CD4-positive, alpha-beta T cell treated with Interleukin-17A for 4 hours (primary cell): ENCODE measurements around the gene DUSP1.
"Not testable (repeated sequence)": the region's sequence is repeated elsewhere in the genome, so short reads cannot be mapped to it uniquely, and the experiment has no call there.

ENCODE experiments used
- DNase-seq: peaks from one replicate; pipeline ENCODE4 v3.0.0-alpha.2; 2020; ENCODE audit warnings: mixed read lengths

The DUSP1 gene

DNA sequence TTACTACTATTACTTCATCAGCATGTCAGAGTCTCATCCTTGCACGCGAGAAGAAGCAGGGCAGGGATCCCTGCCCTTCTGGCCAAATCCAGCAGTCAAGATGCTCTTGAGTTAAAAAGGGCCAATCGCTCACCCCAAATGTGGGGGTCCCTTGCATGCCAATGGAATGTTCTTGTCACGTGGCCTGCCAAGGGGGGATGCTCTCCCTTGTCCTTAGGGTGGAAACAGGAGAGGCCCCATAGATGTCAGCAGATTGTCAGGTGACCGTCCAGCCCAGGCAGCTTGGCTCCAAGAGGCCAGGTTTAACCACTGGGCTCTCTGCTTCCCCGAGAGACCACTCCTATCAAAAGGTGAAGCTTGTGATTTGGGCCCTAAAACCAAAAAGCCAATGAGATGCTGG is 25.3 kb upstream of the DUSP1 start:
- no peak for DNase-seq

DNA sequence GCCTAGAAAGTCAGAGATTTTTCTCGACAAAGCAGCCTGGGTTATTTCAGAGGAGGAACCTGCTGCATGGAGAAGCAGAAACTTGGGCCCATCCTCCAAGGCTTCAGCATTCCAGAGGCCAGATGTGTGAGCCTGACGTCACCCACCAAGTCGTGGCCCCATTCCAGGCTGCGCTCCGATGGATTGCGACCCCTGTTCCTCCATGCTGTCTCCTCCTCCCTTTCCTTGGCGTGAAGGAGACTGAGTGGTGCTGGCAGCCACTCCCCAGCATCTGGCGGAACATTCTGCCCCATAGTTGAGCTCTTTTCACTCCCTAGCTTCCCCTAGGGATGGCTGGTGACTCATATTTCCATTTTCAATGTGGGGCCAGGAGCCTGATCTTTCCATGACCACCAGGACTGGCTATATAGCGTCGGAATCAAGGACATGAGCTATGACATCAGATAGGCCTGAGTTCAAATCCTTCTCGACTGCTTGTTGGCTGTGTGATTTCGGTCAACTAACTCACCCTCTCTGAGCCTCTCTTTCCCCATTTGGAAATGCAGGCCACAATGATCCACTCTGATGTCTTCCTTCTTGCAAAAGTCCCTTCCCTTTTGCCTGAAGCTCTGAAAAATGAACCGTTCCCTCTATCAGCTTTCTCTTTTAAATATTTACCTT is 24.5 kb upstream of the DUSP1 start:
- no peak for DNase-seq

DNA sequence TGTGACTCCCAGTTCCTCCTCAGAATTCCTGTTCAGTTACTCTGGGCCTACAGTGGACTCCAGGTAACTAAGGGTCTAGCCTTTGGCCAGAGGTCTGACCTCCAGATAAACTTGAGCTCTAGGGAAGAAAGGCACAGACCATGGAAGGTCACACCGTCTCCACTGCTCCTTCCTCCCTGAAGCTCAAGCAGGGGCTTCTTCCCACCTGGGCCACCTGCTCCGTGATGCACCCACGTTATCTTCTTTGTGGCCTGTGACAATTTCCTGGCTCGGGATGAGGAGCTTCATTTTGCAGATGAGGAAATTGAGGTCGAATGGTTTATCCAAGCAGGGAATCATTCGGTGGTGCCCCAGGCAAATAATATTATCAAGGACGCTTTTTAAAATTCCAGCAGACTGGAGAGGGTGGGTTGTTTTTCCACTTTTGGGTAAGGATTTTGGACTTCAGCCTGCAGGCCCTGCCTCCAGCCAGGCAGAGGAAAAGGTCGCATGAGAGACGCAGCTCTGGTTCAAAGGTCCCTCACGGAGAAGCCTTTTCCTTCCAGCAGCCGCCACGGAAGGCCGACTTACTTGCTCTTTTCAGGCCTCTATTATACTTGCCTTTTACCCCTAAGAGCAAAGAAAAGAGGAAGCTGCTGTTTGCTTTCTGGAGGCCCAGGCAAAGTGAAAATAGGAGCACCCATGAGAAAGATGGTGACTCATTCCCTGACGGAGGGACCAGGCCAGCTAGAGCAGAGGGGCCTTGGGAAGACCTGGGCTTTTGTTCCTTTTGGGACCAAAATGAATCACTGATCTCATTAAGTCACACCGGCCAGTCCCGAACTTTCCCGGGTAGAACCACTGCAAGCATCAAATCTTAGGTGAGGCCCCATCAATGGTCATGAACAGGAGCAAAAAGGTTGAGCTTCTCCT is 22.8 kb upstream of the DUSP1 start:
- DNase-seq, result no peak

DNA sequence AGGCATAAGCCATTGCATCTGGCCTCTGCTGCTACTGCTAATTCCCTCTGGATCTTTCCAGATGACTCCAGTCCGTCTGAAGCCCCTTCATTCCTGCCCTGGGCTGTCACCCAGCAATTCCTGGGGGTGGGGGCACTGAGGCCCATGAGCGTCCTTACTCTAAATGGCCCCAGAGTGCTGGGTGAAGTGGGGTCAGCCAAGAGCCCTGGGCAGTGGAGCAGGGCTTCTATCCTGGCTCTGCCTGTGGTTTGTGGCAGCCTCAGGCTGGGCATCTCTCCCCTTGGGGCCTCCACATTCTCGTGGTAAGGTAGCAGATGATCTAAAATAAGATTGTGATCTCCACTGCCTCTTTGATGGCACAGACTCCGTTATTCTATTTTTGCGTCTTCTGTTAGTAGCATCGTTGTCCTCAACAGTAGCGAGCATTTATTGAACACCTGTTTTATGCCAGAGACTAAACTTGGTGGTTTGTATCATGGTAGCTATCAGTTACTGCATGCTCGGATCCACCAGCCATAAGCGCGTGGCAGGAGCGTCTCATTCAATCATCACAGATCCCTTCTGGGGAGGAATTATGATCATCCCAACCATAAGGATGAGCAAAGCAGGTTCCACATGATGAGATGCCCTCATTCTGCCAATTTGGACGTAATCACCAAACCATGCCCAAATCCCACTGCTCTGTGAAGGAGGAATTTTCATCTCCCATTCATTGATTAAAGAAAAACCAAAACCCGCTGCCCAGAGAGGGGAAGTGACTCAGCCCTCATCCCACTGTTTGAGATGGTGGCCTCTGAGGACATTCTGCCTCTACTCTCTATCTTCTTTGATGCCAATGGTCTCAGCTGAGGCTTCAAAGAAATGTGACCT is 21.9 kb upstream of the DUSP1 start:
- no peak for DNase-seq

DNA sequence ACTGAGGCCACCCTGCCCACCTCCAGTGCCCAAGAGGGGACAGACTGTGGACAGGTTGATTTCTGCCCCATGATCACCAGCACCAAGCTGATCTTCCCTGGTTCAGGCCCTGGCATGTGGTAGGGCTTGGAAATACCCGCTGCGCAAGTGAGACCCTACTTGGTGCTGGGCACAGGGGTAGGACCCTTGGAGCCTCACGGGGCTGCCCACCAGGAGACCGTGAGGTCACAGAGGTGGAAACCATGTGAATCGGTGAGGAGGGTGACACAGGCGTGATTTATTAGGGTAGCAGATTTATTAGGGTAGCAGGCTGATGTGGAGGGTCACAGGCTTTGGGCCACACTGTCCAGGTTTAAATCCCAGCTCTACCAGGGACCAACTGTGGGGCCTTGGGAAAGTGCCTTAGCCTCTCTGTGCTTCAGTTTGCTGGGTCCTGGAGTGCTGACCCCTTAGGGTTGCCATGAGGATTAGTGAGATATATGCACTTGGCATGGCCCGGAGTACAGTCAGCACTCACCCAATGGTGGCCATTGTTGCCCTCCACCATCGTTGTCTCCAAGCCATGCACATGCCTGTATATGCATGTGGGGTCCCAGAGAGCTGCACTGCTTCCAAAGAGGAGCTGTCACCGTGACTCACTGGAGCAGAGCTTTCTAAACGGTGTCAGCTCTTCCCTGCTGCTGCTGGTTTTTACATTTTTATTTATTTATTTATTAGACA is 20.9 kb upstream of the DUSP1 start:
- no peak for DNase-seq

GRCh38 chr5:172791286-172791685 is 20.3 kb upstream of the DUSP1 start:
- no peak for DNase-seq

GRCh38 chr5:172790496-172790889 is 19.5 kb upstream of the DUSP1 start:
- no peak for DNase-seq

DNA sequence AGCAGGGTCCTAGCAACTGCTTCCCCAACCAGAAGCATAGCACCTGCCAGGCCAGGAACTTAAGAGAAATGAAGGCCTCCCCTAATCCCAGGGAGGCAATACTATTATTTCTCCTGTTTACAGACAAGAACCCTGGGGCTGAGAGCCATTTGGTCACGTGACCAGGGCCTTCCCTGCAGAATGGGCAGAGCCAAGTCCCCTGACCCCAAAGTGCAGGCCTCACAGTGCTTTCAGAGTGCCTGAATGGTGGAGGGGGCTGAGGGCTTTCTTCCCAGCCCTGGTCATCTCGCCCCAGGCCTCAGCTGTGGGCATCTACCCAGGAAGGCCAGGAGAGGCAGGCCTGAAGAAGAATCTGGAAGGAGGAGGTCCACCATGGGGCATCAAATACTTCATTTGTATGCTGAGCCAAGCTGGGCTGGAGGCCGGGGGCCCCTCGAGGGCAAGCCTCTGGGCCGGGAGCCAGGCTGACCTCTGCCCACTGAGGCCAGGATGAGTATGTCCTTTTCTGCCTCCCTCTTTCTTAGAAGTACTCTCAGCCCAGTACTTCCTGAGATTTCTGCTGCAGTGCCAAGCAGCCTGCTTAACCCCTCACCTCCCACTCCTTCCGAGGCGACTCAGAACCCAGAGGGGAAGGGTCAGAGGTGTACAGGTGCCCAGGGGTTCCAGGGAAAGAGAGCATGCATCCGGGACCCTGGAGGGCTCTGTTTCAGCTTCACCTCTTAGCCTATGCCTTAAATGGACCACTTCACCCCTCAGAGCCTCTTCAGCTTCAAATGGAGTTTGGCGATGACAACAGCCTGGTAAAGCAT is 18.9 kb upstream of the DUSP1 start:
- no peak for DNase-seq

GRCh38 chr5:172788771-172789686 is 18.0 kb upstream of the DUSP1 start:
- DNase-seq, result no peak

DNA sequence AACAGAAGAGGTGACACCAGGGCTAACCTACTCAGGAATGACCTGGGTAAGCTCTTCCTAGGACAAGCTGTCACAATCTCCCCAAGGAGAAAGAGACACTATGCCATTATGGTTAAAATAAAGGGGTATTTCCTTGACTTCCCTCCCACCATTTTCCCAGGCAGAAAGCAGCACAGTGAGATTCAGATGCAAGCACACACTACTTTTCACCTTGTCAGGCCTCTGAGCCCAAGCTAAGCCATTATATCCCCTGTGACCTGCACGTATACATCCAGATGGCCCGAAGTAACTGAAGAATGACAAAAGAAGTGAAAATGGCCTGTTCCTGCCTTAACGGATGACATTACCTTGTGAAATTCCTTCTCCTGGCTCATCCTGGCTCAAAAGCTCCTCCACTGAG is 16.5 kb upstream of the DUSP1 start:
- not testable (repeated sequence) for DNase-seq

DNA sequence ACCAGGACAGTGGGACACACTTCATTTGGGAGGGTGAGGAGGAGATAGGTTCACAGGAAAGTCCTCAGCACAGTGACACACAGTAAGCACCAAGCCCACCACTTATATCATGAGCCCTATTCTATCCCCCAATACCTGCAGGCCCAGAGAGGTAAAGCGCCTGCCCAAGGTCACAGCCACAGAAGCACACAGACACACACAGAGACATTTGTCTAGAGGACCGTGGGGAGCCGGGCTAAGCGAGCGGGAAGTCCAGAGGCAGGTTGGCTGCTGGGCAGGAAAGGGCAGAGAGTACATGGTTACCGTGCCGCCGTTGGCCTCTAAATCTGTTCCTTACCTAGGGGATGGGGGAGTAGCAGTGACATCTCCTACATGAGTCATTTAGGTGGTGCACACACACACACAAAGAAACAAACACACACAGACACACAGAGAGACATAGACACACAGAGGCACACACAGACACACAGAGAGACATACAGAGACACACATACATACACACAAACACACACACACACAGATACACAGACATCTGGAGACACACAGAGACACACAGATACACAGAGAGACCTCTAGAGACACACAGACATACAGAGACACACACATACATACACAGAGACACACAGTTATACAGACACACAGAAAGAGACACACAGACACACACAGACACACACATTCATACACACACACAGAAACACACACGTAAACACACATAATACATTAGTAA is 15.9 kb upstream of the DUSP1 start:
- no peak for DNase-seq

GRCh38 chr5:172785429-172786088 is 14.6 kb upstream of the DUSP1 start:
- no peak for DNase-seq

DNA sequence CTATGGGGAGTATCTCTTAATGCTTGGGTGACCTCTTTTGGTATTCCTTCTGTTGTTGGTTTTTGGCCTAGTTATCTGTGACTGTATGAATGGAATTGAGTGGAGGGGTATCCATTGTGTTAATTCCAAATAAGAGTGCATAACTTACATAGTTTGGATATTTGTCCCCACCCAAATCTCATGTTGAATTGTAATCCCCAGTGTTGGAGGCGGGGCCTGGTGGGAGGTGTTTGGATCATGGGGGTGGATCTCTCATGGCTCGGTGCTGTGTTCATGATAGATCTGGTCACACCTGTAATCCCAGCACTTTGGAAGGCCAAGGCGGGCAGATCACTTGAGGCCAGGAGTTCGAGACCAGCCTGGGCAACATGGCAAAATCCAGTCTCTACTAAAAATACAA is 13.2 kb upstream of the DUSP1 start:
- DNase-seq, result not testable (repeated sequence)

DNA sequence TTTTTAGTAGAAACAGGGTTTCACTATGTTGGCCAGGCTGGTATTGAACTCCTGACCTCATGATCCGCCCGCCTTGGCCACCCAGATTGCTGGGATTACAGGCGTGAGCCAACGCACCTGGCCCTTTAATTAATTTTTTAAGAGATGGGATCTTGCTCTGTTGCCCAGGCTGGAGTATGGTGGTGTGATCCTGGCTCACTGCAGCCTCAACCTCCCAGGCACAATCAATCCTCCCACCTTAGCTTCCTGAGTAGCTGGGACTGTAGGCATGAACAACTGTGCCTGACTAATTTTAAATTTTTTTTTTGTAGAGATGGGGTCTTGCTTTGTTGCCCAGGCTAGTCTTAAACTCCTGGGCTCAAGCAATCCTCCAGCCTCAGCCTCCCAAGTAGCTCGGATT is 12.3 kb upstream of the DUSP1 start:
- not testable (repeated sequence) for DNase-seq

DNA sequence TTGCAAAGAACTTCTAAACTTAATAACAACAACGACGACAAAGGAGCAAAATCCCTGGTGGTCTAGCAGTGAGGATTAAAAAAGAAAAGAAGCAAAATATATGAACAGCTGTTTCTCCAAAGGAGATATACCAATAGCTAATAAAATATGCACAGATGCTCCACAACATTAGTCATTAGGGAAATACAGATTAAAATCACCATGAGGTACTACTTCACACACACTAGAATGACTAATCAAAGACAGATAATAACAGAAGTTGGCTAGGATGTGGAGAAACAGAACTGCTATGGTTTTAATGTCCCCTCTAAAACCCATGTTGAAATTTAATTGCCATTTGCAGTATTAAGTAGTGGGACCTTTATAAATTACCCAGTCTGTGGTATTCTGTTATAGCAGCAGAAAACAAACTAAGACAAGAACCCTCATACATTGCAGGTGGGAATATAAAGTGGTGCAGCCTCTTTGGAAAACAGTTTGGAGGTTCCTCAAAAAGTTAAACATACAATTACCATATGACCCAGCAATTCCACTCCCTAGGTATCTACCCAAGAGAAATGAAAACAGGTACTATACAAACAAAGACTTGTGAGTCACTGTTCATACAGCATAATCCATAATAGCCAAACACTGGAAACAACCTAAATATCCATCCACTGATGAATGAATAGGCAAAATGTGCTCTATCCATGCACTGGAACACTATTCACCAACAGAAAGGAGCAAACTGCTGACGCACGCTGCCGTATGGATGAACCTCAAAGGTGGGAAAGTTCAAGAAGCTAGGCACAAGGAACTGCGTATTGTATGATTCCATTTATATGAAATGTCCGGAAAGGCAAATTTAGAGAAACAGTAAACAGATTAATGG is 11.4 kb upstream of the DUSP1 start:
- DNase-seq, result no peak

DNA sequence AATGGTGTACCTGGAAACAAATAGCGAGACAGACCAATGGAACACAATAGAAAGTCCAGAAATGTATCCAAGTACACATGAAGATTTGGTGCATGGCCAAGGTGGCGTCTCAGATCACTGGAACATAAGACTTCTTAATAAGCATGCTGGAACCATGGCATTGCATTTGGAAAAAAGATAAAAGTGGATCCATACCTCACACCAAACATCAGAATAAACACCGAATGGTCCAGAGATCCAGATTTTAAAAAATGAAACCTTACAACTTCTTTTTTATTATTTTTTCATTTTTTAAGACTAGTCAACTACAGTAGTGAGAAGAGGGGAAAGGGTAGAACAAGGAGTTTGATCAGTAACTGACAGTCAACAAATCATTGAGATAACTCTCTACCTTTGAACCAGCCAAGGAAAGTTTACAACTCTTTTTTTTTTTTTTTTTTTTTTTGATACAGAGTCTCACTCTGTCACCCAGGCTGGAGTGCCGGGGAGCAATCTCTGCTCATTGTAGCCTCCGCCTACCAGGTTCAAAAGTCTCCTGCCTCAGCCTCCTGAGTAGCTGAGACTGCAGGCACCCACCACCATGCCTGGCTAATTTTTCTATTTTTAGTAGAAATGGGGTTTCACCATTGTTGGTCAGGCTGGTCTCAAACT is 8.8 kb upstream of the DUSP1 start:
- no peak for DNase-seq

- no peak for DNase-seq
Observed at GRCh38 chr5:172777881-172778814, 7.2 kb upstream of the DUSP1 start.
